Vagina (tissue), 2 donors: ENCODE measurements around the gene OTOGL.

Experiments
- POLR2A ChIP-seq, 2 donors: fragments of 450-650 bp; IDR thresholded peaks; one replicate each; pipeline ENCODE4 v1.6.1; 2017; ENCODE audit warnings: antibody characterized with exemption in 2 of 2, mild to moderate bottlenecking in 2 of 2, moderate library complexity in 2 of 2
- POLR2AphosphoS5 ChIP-seq, 2 donors: sonication (generic); formaldehyde crosslinking; IDR thresholded peaks; one replicate each; pipeline ENCODE4 v1.9.0; 2017; ENCODE audit warnings: antibody characterized with exemption in 2 of 2, mild to moderate bottlenecking in 2 of 2, low read depth in 1 of 2; ENCODE audit not compliant: insufficient read depth in 1 of 2
- TF ChIP-seq, protein P1 (sequence below), 3 experiments: fragments of 450-650 bp in 2 of 3; fragments of 200-600 bp in 1 of 3; sonication (generic) in 1 of 3; IDR thresholded peaks; one replicate each; pipeline ENCODE4 v1.5.1; 2017 to 2019; ENCODE audit warnings: antibody characterized with exemption in 3 of 3, mild to moderate bottlenecking in 2 of 3, moderate library complexity in 2 of 3

DNA sequence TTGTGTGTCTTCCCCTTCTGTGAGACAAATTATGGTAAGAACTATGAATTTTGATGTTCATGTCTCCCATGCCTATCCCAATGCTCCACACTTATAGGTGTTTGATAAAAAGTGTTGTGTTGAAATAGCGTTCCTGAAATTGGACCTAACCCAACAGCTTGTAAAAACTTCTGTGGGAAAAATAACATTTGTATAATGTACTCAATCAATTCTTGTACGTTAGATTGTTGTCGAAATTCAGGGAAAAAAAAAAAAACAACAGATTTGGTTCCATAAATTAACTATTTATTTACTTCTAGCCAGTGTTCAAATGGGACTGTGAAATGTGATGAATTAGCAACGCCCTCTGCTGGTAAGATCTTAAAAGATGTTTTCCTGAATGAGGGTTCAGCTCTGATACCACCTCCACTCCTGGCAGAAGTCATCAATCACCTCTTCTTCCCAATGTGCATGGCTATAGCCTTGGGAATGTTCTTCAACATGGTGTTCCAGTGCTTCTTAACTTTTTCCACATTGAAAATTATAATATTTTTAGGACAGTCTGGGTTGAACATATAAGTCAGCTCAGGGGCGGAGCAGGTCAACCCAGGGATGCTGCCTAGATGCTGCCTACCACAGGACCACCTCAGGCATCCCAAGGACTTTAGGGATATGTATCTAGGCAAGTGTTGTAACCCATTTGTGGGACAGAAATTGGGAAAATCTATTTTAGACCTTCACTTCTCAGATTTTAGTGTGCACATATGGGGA lies 170.6 kb downstream of the OTOGL start:
- TF ChIP-seq, protein P1, sequence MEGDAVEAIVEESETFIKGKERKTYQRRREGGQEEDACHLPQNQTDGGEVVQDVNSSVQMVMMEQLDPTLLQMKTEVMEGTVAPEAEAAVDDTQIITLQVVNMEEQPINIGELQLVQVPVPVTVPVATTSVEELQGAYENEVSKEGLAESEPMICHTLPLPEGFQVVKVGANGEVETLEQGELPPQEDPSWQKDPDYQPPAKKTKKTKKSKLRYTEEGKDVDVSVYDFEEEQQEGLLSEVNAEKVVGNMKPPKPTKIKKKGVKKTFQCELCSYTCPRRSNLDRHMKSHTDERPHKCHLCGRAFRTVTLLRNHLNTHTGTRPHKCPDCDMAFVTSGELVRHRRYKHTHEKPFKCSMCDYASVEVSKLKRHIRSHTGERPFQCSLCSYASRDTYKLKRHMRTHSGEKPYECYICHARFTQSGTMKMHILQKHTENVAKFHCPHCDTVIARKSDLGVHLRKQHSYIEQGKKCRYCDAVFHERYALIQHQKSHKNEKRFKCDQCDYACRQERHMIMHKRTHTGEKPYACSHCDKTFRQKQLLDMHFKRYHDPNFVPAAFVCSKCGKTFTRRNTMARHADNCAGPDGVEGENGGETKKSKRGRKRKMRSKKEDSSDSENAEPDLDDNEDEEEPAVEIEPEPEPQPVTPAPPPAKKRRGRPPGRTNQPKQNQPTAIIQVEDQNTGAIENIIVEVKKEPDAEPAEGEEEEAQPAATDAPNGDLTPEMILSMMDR (IDR thresholded peaks at IDR 0.05), result peak in 2 of 3 experiments; percentile 22 to 51
- peak in 1 of 2 donors; percentile 13 for TF ChIP-seq POLR2AphosphoS5 (IDR thresholded peaks at IDR 0.05; ENCODE audit: insufficient read depth in 1 of 2, low read depth in 1 of 2)
- TF ChIP-seq POLR2A (IDR thresholded peaks at IDR 0.05), result no peak
